Measurements from ENCODE around the gene ING5. TPM values are rescaled to one million over a fixed set of nuclear protein-coding genes. Genes with fewer than 3 reads are reported as not detected.

ING5 gene
- total RNA-seq, 1 experiment from 2014 or later, result 28.6 TPM

DNA sequence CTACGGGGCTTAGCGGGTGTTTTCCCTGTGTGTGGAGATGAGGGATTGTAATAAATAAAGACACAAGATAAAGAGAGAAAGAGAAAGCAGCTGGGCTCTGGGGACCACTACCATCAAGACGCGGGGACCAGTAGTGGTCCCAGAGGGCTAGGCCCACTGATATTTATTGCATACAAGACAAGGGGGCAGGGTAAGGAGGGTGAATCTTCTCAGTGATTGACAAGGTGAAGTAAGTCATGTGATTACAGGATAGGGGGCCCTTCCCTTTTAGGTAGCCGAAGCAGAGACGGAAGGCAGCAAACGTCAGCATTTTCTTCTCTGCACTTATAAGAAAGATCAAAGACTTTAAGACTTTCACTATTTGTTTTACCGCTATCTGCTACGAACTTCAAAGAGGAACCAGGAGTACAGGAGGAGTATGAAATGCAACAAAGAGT lies 70.2 kb downstream of the ING5 start:
- Mint-ChIP-seq H3K4me3 (ENCODE audit: unreplicated experiment) (peak overlapping the region; percentile 5), H3K27ac (ENCODE audit: unreplicated experiment) (peak overlapping the region; percentile 81), H3K36me3 (ENCODE audit: insufficient read depth, unreplicated experiment) (peaks cover 12% of the 10 kb centered on the region), H3K4me1 (ENCODE audit: low read depth, unreplicated experiment) (peaks cover 10% of the 10 kb centered on the region), H3K9me3 (ENCODE audit: unreplicated experiment) (no peaks in the 10 kb centered on the region), H3K27me3 (ENCODE audit: insufficient read depth, unreplicated experiment) (no peaks in the 10 kb centered on the region)
- Histone ChIP-seq H3K4me3 (ENCODE audit: low read depth, low read length) (no peak overlapping the region), H3K27me3 (replicated peaks; ENCODE audit: control insufficient read depth, insufficient read depth, low read length) (no peaks in the 10 kb centered on the region), H3K36me3 (ENCODE audit: control insufficient read depth, insufficient read depth, low read length) (no peaks in the 10 kb centered on the region), H3K4me1 (peaks cover 42% of the 10 kb centered on the region), H3K9me3 (no peaks in the 10 kb centered on the region)
- intact Hi-C loops (cut with micrococcal nuclease; ENCODE audit: unreplicated experiment), result no loop called here
- BruUV-seq (replicated peaks), result no TSS peak
- ChIA-PET CTCF (interaction anchor here (1.0 kb wide), 2 partner anchors 16 to 18 kb away, joined by 3 read pairs; no protein-coding TSS in a partner anchor), POLR2A (no interaction called here)
- DNase-seq, result peak; percentile 29 to 50
- TF ChIP-seq, protein P1, sequence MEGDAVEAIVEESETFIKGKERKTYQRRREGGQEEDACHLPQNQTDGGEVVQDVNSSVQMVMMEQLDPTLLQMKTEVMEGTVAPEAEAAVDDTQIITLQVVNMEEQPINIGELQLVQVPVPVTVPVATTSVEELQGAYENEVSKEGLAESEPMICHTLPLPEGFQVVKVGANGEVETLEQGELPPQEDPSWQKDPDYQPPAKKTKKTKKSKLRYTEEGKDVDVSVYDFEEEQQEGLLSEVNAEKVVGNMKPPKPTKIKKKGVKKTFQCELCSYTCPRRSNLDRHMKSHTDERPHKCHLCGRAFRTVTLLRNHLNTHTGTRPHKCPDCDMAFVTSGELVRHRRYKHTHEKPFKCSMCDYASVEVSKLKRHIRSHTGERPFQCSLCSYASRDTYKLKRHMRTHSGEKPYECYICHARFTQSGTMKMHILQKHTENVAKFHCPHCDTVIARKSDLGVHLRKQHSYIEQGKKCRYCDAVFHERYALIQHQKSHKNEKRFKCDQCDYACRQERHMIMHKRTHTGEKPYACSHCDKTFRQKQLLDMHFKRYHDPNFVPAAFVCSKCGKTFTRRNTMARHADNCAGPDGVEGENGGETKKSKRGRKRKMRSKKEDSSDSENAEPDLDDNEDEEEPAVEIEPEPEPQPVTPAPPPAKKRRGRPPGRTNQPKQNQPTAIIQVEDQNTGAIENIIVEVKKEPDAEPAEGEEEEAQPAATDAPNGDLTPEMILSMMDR (IDR thresholded peaks at IDR 0.05; ENCODE audit: insufficient read depth in 1 of 2, low read depth in 1 of 2, low read length in 1 of 2, severe bottlenecking in 1 of 2, unreplicated experiment in 1 of 2), result no peak

DNA sequence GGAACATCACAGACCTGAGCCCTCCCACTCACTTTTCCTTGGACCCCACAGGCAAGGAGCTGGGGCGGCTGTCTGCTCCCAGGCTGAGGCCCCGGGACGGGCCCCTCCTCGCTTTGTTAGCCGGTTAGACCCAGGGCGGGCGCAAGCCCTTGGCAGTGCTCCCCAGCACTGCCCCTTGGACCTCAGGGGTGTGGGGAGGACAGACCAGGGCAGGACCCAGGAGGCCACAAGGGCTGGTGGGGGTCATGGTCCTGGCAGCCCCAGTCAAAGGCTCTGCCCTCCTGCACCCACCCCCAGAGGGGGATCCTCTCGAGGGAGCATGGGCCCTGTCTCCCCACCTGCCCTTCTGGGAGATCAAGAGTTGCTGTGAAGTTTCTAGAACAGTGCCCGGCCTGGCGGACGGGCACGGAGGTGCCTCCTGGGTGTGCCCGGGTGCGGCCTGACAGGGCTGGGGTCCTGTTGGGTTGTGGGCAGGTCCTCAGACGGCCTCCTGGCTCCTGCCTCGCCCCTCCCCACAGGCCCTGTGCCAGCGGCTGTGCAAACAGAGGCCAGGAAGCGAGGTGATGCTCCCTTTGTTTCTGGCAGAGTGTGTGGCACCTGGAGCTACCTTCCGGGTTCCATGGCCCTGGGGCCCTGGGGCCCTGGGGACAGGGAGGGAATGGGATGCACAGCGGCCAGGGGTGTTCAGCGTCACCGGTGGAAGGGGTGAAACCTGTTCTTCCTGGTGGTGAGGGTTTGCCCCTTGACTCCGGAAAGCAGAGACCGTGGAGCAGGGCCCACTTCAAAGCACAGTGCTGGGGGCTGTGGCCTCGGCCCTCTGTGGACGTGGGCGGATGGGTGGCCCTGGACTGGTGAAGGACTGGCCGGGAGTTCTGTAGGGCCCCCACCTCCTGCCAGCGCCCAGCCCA lies 71.9 kb downstream of the ING5 start:
- no TSS peak for BruUV-seq (replicated peaks)
- no peak for DNase-seq

More for the DNA sequence above, 71.9 kb downstream of the ING5 start:
- Histone ChIP-seq H3K27me3 (replicated peaks; ENCODE audit: control insufficient read depth, insufficient read depth, low read length) (no peaks in the 10 kb centered on the region), H3K36me3 (ENCODE audit: control insufficient read depth, insufficient read depth, low read length) (no peaks in the 10 kb centered on the region), H3K4me3 (ENCODE audit: low read depth, low read length) (no peak overlapping the region), H3K4me1 (peaks cover 53% of the 10 kb centered on the region), H3K9me3 (no peaks in the 10 kb centered on the region)
- TF ChIP-seq, protein P1 (IDR thresholded peaks at IDR 0.05; ENCODE audit: insufficient read depth in 1 of 2, low read depth in 1 of 2, low read length in 1 of 2, severe bottlenecking in 1 of 2, unreplicated experiment in 1 of 2), result no peak
- intact Hi-C loops (cut with micrococcal nuclease; ENCODE audit: unreplicated experiment), result no loop called here
- CTCF ChIA-PET, result interaction anchor here (0.8 kb wide), 1 partner anchor 14 kb away, joined by 3 read pairs; no protein-coding TSS in a partner anchor
- H3K9me3 Mint-ChIP-seq (ENCODE audit: unreplicated experiment), result no peaks in the 10 kb centered on the region
- peaks cover 10% of the 10 kb centered on the region for H3K4me1 Mint-ChIP-seq (ENCODE audit: low read depth, unreplicated experiment)
- no peak overlapping the region for H3K4me3 Mint-ChIP-seq (ENCODE audit: unreplicated experiment)
- H3K36me3 Mint-ChIP-seq (ENCODE audit: insufficient read depth, unreplicated experiment), result peaks cover 12% of the 10 kb centered on the region
- H3K27ac Mint-ChIP-seq (ENCODE audit: unreplicated experiment), result no peak overlapping the region
- POLR2A ChIA-PET, result no interaction called here
- H3K27me3 Mint-ChIP-seq (ENCODE audit: insufficient read depth, unreplicated experiment), result no peaks in the 10 kb centered on the region
